M059J (cell line): ENCODE results near the gene CCDC158. TPM values are rescaled to one million over a fixed set of nuclear protein-coding genes. Genes with fewer than 3 reads are reported as not detected.
"Not testable (repeated sequence)": the region's sequence is repeated elsewhere in the genome, so short reads cannot be mapped to it uniquely, and the experiment has no call there.

Source experiments
- DNase-seq: peaks from one replicate; pipeline ENCODE4 v3.0.0-alpha.2; 2012; ENCODE audit warnings: low read depth
- total RNA-seq: library from RNA; depleted of rRNA; stranded (reverse); fragments of >200 nt; shearing (Covaris generic); gene quantifications from 2 replicates; pipeline ENCODE4 v1.2.3, GENCODE V29; 2014

CCDC158 gene
- total RNA-seq, 1 experiment from 2014 or later = not detected

GRCh38 chr4:76311896-76312331 is 109.0 kb downstream of the CCDC158 start:
- DNase-seq = no peak

- no peak for DNase-seq
Observed at GRCh38 chr4:76310683-76311082, 110.3 kb downstream of the CCDC158 start.

- DNase-seq = no peak
Observed at GRCh38 chr4:76309939-76310550, 110.9 kb downstream of the CCDC158 start.

GRCh38 chr4:76308548-76308947 is 112.4 kb downstream of the CCDC158 start:
- DNase-seq = no peak

- DNase-seq = no peak
Observed at GRCh38 chr4:76307660-76308014, 113.3 kb downstream of the CCDC158 start.

- peak; percentile 64 for DNase-seq
Observed at GRCh38 chr4:76306882-76307659, 113.9 kb downstream of the CCDC158 start.

- DNase-seq = peak; percentile 76
Observed at GRCh38 chr4:76305971-76306881, 114.7 kb downstream of the CCDC158 start, which contains the start of gene STBD1. TSS of gene STBD1 (plus strand) at chr4:76306733. CDS start at chr4:76306770, 37 bp downstream.

GRCh38 chr4:76305033-76305687 is 115.8 kb downstream of the CCDC158 start:
- no peak for DNase-seq

- DNase-seq = no peak
Observed at GRCh38 chr4:76302826-76303438, 118.0 kb downstream of the CCDC158 start.

GRCh38 chr4:76301775-76302162 is 119.2 kb downstream of the CCDC158 start:
- no peak for DNase-seq

- DNase-seq = peak; percentile 89
Observed at GRCh38 chr4:76301068-76301774, 119.7 kb downstream of the CCDC158 start.

GRCh38 chr4:76300012-76300411 is 120.9 kb downstream of the CCDC158 start:
- no peak for DNase-seq

- DNase-seq = no peak
Observed at GRCh38 chr4:76298227-76298626, 122.7 kb downstream of the CCDC158 start.

GRCh38 chr4:76296286-76296820 is 124.6 kb downstream of the CCDC158 start:
- DNase-seq = no peak

GRCh38 chr4:76293772-76294171 is 127.2 kb downstream of the CCDC158 start:
- no peak for DNase-seq

GRCh38 chr4:76292730-76293129 is 128.2 kb downstream of the CCDC158 start:
- DNase-seq = no peak

GRCh38 chr4:76287811-76288210 is 133.1 kb downstream of the CCDC158 start:
- not testable (repeated sequence) for DNase-seq

GRCh38 chr4:76283900-76284299 is 137.0 kb downstream of the CCDC158 start:
- no peak for DNase-seq

- DNase-seq = no peak
Observed at GRCh38 chr4:76282941-76283689, 137.8 kb downstream of the CCDC158 start.

- not testable (repeated sequence) for DNase-seq
Observed at GRCh38 chr4:76281594-76281993, 139.3 kb downstream of the CCDC158 start.
